ENCODE results near the gene EIF5AL1. TPM values are rescaled to one million over a fixed set of nuclear protein-coding genes. Genes with fewer than 3 reads are reported as not detected.

Gene EIF5AL1
- total RNA-seq, 4 donors from 2014 or later, result 0.17 to 0.19 TPM; not detected in 2

- TF ChIP-seq CTCF (IDR thresholded peaks at IDR 0.05; ENCODE audit: low read depth), result no peak
Observed at GRCh38 chr10:79477456-79477855, 34.9 kb upstream of the EIF5AL1 start.

- TF ChIP-seq CTCF (IDR thresholded peaks at IDR 0.05; ENCODE audit: low read depth), result no peak
Observed at GRCh38 chr10:79479283-79479909, 32.9 kb upstream of the EIF5AL1 start.

- TF ChIP-seq CTCF (IDR thresholded peaks at IDR 0.05; ENCODE audit: low read depth), result no peak
Observed at GRCh38 chr10:79482304-79482703, 30.0 kb upstream of the EIF5AL1 start.

- TF ChIP-seq CTCF (IDR thresholded peaks at IDR 0.05; ENCODE audit: low read depth), result no peak
Observed at GRCh38 chr10:79482741-79483140, 29.6 kb upstream of the EIF5AL1 start.

- no peak for TF ChIP-seq CTCF (IDR thresholded peaks at IDR 0.05; ENCODE audit: low read depth)
Observed at GRCh38 chr10:79483299-79483698, 29.0 kb upstream of the EIF5AL1 start.

- TF ChIP-seq CTCF (IDR thresholded peaks at IDR 0.05; ENCODE audit: low read depth), result no peak
Observed at GRCh38 chr10:79483948-79484347, 28.4 kb upstream of the EIF5AL1 start.

GRCh38 chr10:79484476-79484875 is 27.9 kb upstream of the EIF5AL1 start:
- no peak for TF ChIP-seq CTCF (IDR thresholded peaks at IDR 0.05; ENCODE audit: low read depth)
